Activated B cell treated with CpG ODN at 0.5 μM for 24 hours (primary cell): ENCODE data around the gene PRKCZ. TPM values are rescaled to one million over a fixed set of nuclear protein-coding genes. Genes with fewer than 3 reads are reported as not detected.

Experiments
- ATAC-seq: fragments of 200-7000 bp; cut with Tn5 transposase; one replicate; pipeline ENCODE4 v1.10.0; 2021; ENCODE audit warnings: low read depth, mild to moderate bottlenecking, moderate library complexity
- CTCF ChIA-PET: fragments of 350-600 bp; sonication (Branson Sonifier 250); formaldehyde crosslinking; loops from one replicate; lab custom pipeline; 2021; ENCODE audit warnings: antibody characterized with exemption; lab: Charles Lee
- POLR2A ChIA-PET: fragments of 350-600 bp; sonication (Branson Sonifier 250); formaldehyde crosslinking; loops from one replicate; lab custom pipeline; 2021; ENCODE audit warnings: antibody characterized with exemption; lab: Charles Lee
- DNase-seq: peaks from one replicate; pipeline ENCODE4 v3.0.0; 2022
- H3K27ac Mint-ChIP-seq: one replicate; pipeline ENCODE4 v1.8.0; 2020; ENCODE audit warnings: mixed read lengths
- H3K27me3 Mint-ChIP-seq: one replicate; pipeline ENCODE4 v1.8.0; 2021; ENCODE audit warnings: mixed read lengths
- H3K36me3 Mint-ChIP-seq: one replicate; pipeline ENCODE4 v1.8.0; 2021; ENCODE audit warnings: low read depth, mixed read lengths
- H3K4me1 Mint-ChIP-seq: one replicate; pipeline ENCODE4 v1.8.0; 2021; ENCODE audit warnings: mixed read lengths
- H3K4me3 Mint-ChIP-seq: one replicate; pipeline ENCODE4 v1.8.0; 2020; ENCODE audit warnings: mild to moderate bottlenecking, mixed read lengths
- H3K9me3 Mint-ChIP-seq: one replicate; pipeline ENCODE4 v1.8.0; 2020; ENCODE audit warnings: mixed read lengths
- intact Hi-C: fragments of 100-400 bp; cut with micrococcal nuclease; formaldehyde crosslinking; loops from one replicate; pipeline ENCODE4 v1.15.1; 2024
- total RNA-seq: library from RNA; stranded (reverse); gene quantifications from 2 replicates; pipeline ENCODE4 v1.2.3, GENCODE V29; 2022
- TF ChIP-seq, protein P1 (sequence below): fragments of 200-600 bp; IDR thresholded peaks from one replicate; pipeline ENCODE4 v1.8.0; 2022; ENCODE audit warnings: antibody characterized with exemption, mild to moderate bottlenecking

PRKCZ gene
- total RNA-seq, 1 donor from 2014 or later = 28.5 TPM

DNA sequence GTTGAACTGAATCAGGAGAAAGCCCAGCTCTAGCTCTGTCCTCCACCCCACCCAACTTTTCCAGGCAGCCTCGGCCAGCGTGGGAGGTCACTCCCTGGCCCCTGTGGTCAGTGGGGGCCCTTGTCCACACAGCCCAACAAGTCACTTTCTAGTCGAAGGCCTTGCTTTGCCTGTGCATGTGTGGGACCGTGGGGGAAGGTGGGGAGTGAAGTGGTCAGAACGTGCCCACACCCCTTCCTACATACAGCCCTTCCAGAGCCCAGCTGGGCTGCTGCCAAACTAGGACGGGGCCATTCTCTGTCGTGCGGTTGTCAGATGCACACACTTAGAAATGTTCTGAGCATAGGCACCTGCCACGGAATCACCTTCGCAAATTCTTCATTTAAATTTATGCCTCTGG, 126.4 kb downstream of the PRKCZ start:
- no peak overlapping the region for H3K4me3 Mint-ChIP-seq
- no peak for ATAC-seq
- POLR2A ChIA-PET = no interaction called here
- intact Hi-C loops = loop anchor here (10.0 kb wide), 1 partner anchor 212 kb away; no protein-coding TSS in a partner anchor
- H3K9me3 Mint-ChIP-seq = no peaks in the 10 kb centered on the region
- no peaks in the 10 kb centered on the region for H3K27me3 Mint-ChIP-seq
- CTCF ChIA-PET = interaction anchor here (1.8 kb wide), 1 partner anchor 12 kb away, joined by 4 read pairs; no protein-coding TSS in a partner anchor
- H3K4me1 Mint-ChIP-seq = peaks cover 1% of the 10 kb centered on the region
- no peak overlapping the region for H3K27ac Mint-ChIP-seq
- peaks cover 42% of the 10 kb centered on the region for H3K36me3 Mint-ChIP-seq
- TF ChIP-seq, protein P1, sequence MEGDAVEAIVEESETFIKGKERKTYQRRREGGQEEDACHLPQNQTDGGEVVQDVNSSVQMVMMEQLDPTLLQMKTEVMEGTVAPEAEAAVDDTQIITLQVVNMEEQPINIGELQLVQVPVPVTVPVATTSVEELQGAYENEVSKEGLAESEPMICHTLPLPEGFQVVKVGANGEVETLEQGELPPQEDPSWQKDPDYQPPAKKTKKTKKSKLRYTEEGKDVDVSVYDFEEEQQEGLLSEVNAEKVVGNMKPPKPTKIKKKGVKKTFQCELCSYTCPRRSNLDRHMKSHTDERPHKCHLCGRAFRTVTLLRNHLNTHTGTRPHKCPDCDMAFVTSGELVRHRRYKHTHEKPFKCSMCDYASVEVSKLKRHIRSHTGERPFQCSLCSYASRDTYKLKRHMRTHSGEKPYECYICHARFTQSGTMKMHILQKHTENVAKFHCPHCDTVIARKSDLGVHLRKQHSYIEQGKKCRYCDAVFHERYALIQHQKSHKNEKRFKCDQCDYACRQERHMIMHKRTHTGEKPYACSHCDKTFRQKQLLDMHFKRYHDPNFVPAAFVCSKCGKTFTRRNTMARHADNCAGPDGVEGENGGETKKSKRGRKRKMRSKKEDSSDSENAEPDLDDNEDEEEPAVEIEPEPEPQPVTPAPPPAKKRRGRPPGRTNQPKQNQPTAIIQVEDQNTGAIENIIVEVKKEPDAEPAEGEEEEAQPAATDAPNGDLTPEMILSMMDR = no peak
- DNase-seq = no peak

DNA sequence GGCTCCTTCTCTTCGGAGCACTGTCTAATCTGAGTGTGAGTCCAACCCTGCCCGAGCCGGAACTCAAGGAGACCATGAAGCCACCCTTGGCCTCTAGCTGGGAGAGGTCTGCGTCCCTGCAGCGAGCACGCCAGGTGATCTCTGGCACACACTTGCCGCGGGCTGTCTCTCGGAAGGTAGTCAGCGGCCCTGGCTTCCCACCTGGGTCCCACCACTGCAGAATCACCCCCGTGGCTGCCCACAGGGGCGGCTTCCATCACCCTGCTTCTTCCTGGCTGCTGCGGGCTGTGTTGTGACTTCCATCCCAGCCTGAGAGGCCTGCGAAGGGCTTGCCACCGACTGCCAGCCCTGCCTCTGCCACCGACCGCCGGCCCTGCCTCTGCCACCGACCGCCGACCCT, 127.3 kb downstream of the PRKCZ start:
- ChIA-PET CTCF (interaction anchor here (1.8 kb wide), 1 partner anchor 13 kb away, joined by 4 read pairs; no protein-coding TSS in a partner anchor), POLR2A (no interaction called here)
- Mint-ChIP-seq H3K27me3 (no peaks in the 10 kb centered on the region), H3K36me3 (peaks cover 35% of the 10 kb centered on the region), H3K9me3 (no peaks in the 10 kb centered on the region), H3K27ac (no peak overlapping the region), H3K4me3 (no peak overlapping the region), H3K4me1 (peaks cover 1% of the 10 kb centered on the region)
- TF ChIP-seq, protein P1 = no peak
- no peak for DNase-seq
- no peak for ATAC-seq
- intact Hi-C loops = loop anchor here (10.0 kb wide), 1 partner anchor 213 kb away; no protein-coding TSS in a partner anchor

DNA sequence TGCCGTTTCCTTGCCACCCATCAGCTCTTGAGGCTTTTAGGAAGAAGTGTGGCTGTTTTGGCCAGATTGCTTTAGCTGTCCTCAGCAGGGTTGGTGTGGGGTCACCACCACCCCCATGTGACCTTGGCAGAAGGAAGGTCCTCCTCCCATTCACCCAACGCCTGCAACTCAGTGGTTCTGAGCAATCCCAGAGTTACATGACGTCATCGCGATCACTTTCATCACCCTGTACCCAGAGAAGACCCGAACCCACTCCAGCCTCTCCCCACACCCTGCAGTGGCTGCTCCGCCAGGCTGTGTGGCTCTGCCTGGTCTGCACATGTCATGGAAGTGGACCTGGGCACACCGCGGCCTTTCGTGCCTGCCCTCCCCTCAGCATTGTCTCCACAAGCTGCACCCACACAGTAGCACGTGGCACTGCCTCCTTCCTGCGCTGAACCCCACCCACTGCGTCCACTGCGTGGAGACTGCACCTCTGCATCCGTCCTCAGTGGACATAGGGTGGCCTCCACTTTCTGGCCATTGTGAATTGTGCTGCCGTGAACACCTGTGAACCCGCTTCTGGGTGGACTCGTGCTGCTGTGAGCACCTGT, 127.8 kb downstream of the PRKCZ start:
- Mint-ChIP-seq H3K36me3 (peaks cover 31% of the 10 kb centered on the region), H3K4me3 (no peak overlapping the region), H3K27me3 (no peaks in the 10 kb centered on the region), H3K9me3 (no peaks in the 10 kb centered on the region), H3K27ac (no peak overlapping the region), H3K4me1 (peaks cover 1% of the 10 kb centered on the region)
- ChIA-PET POLR2A (no interaction called here), CTCF (no interaction called here)
- intact Hi-C loops = loop anchor here (10.0 kb wide), 1 partner anchor 213 kb away; no protein-coding TSS in a partner anchor
- ATAC-seq (no peak), DNase-seq (no peak)
- TF ChIP-seq, protein P1 = no peak

DNA sequence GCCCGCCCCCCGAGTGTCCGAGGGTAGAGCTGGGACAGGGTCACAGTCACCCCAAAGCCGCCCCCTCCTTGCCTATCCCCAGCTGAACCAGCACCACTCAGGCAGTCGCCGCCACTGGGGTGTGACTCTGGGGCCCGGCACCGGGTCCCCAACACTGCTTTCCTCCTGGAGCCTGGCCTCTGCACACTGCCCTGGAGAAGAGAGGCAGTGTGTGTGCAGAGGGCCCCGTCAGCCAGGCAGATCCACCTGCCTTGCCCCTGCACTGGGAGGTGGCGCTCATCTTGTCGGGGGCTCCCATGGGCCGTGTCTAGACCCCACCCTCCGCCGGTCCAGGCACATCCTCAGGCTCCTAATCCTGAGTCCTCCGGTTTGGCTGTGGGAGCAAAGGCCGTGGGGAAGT, 128.7 kb downstream of the PRKCZ start:
- ATAC-seq (no peak), DNase-seq (no peak)
- TF ChIP-seq, protein P1 = no peak
- intact Hi-C loops = loop anchor here (10.0 kb wide), 1 partner anchor 214 kb away; no protein-coding TSS in a partner anchor
- Mint-ChIP-seq H3K4me3 (no peak overlapping the region), H3K4me1 (peaks cover 1% of the 10 kb centered on the region), H3K36me3 (peaks cover 33% of the 10 kb centered on the region), H3K9me3 (no peaks in the 10 kb centered on the region), H3K27me3 (no peaks in the 10 kb centered on the region), H3K27ac (no peak overlapping the region)
- POLR2A ChIA-PET = no interaction called here
- CTCF ChIA-PET = no interaction called here

DNA sequence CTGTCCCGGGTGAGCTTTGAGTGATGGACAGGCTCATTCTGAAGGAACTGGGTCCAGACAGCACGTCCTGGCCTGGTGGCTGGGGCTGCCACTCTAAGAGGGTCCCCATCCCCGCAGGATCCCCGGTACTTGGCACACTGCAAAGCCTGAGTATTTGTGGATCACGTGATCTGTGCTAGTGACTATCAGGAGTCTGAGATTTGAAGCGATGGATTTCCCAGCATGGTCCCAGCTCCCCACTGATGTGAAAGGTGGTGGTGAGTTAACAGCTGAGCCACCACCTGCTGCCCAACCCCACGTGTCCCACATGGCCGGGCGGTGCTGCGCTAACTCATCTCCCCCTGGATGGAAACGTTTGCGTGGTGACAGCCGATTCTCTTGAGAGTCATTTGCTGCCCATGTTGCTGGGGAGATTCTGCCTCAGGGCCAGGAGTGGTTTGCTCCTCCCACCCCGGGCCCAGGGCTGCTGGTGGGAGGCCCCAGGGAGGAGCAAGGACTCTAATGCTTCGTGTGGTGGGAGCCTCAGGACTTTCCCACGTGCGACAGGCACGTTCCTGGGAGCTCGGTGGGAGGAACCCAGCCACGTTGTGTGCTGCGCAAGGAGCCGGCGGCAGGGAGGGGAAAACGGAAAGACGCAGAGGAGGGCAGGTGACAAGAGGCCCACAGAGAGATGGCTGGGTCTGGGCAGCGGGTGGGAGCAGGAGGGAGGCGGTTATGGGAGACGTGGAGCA, 129.2 kb downstream of the PRKCZ start:
- intact Hi-C loops = loop anchor here (10.0 kb wide), 1 partner anchor 215 kb away; no protein-coding TSS in a partner anchor
- Mint-ChIP-seq H3K4me3 (no peak overlapping the region), H3K9me3 (no peaks in the 10 kb centered on the region), H3K27me3 (no peaks in the 10 kb centered on the region), H3K27ac (no peak overlapping the region), H3K36me3 (peaks cover 36% of the 10 kb centered on the region), H3K4me1 (peaks cover 1% of the 10 kb centered on the region)
- DNase-seq (no peak), ATAC-seq (no peak)
- TF ChIP-seq, protein P1 = no peak
- ChIA-PET POLR2A (interaction anchor here (0.5 kb wide), 1 partner anchor 9 kb away, joined by 8 read pairs; no protein-coding TSS in a partner anchor), CTCF (no interaction called here)
